A673 (cell line): ENCODE measurements around the gene AKAP17A.

Source experiments
- EZH2 ChIP-seq: fragments of 200-600 bp; sonication (generic); IDR thresholded peaks from 2 replicates; pipeline ENCODE4 v1.6.1; 2017; ENCODE audit warnings: borderline replicate concordance, low read depth, mild to moderate bottlenecking, mixed read lengths, antibody characterized with exemption, low read length; ENCODE audit not compliant: poor library complexity, severe bottlenecking
- TF ChIP-seq, protein P1 (sequence below): fragments of 300-800, 200-600 bp; sonication (generic); conservative IDR thresholded peaks from 2 replicates; pipeline ENCODE4 v1.5.1; 2017; ENCODE audit warnings: low read depth, mild to moderate bottlenecking, antibody characterized with exemption, low read length, moderate library complexity, mixed read lengths

DNA sequence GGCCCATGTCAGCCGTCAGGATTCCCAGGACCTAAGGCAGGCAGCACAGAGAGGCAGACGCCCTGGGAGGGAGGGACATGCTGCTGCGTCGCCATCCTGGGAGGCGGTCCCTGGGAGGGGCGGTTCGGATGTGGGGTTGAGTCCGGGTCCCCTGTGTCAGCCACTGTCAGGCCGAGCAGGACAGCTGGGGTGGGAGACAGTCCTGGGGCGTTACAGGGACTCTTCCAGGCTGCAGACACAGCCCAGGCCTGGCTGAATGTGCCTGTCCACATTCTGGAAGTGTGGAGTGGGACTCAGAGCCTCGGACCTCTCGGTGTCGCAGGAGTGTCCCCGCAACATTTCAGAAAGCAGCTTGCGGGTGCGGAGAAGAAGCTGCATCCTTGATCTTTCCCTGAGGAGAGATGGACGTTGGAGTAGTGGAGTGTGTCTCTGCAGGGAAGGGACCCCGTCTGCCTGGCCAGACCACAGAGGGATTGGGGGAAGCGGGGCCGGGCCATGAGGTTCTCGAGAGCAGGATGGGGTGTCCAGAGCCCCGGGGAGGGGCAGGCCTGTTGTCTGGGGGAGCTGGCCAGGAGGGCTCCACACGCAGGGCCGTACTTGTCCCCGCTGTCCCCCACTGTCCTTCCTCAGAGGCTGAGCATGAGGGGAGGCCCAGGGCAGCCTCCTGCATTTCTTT, 6.1 kb downstream of the AKAP17A start:
- TF ChIP-seq, protein P1, sequence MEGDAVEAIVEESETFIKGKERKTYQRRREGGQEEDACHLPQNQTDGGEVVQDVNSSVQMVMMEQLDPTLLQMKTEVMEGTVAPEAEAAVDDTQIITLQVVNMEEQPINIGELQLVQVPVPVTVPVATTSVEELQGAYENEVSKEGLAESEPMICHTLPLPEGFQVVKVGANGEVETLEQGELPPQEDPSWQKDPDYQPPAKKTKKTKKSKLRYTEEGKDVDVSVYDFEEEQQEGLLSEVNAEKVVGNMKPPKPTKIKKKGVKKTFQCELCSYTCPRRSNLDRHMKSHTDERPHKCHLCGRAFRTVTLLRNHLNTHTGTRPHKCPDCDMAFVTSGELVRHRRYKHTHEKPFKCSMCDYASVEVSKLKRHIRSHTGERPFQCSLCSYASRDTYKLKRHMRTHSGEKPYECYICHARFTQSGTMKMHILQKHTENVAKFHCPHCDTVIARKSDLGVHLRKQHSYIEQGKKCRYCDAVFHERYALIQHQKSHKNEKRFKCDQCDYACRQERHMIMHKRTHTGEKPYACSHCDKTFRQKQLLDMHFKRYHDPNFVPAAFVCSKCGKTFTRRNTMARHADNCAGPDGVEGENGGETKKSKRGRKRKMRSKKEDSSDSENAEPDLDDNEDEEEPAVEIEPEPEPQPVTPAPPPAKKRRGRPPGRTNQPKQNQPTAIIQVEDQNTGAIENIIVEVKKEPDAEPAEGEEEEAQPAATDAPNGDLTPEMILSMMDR, result no peak
- TF ChIP-seq EZH2, result no peak
